ENCODE measurements around the gene SSR2.
"Not testable (repeated sequence)": the region's sequence is repeated elsewhere in the genome, so short reads cannot be mapped to it uniquely, and the experiment has no call there.

The SSR2 gene

DNA sequence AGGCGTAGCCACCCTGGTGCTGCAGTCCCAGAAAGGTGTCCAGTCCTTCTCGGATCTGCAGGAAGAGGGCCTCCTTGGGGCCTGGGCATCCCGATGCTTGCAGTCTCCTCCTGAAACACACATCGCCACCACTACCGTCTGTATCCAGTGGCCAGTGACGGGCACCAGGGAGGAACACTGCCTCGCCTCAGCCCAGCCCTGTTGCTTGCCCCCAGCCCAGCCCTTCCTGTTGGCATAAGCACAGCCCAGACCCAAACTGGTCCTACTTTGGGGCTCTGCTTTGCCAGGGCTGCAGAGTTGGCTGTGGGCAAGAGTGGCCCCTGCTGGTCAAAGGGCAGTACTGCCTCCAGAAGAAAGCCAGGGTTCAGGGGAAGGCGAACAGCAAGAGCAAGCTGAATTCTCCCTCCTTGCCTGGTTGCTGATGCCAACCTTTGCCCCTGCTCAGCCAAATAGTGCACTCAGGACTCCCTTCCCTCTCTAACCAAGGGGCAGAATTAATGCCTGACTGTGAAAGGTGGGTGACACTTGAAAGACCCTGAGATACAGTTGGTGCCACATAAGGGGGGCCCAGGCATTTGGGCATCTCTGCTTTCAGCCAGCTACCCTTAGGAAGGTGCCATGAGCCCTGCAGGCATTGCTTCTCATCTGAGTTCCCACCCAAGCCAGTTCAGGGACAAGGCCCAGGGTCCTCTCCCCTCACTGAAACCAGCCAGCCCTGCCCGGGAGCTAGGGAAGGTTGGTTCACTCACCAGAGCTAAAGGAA is 31.3 kb downstream of the SSR2 start:
- no peak overlapping the region for H3K4me3 ChIP-seq (replicated peaks; ENCODE audit: low read depth, low read length)
- TF ChIP-seq, protein P1, sequence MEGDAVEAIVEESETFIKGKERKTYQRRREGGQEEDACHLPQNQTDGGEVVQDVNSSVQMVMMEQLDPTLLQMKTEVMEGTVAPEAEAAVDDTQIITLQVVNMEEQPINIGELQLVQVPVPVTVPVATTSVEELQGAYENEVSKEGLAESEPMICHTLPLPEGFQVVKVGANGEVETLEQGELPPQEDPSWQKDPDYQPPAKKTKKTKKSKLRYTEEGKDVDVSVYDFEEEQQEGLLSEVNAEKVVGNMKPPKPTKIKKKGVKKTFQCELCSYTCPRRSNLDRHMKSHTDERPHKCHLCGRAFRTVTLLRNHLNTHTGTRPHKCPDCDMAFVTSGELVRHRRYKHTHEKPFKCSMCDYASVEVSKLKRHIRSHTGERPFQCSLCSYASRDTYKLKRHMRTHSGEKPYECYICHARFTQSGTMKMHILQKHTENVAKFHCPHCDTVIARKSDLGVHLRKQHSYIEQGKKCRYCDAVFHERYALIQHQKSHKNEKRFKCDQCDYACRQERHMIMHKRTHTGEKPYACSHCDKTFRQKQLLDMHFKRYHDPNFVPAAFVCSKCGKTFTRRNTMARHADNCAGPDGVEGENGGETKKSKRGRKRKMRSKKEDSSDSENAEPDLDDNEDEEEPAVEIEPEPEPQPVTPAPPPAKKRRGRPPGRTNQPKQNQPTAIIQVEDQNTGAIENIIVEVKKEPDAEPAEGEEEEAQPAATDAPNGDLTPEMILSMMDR (IDR thresholded peaks at IDR 0.05; ENCODE audit: insufficient read depth, low read length, poor library complexity, severe bottlenecking): peak; percentile 97
- no peaks in the 10 kb centered on the region for H3K36me3 ChIP-seq (ENCODE audit: control insufficient read depth, insufficient read depth, low read length)
- peak; percentile 79 for DNase-seq (ENCODE audit: extremely low read depth, insufficient read length)
- no peaks in the 10 kb centered on the region for H3K27me3 ChIP-seq (replicated peaks; ENCODE audit: control insufficient read depth, insufficient read depth, low read length)

DNA sequence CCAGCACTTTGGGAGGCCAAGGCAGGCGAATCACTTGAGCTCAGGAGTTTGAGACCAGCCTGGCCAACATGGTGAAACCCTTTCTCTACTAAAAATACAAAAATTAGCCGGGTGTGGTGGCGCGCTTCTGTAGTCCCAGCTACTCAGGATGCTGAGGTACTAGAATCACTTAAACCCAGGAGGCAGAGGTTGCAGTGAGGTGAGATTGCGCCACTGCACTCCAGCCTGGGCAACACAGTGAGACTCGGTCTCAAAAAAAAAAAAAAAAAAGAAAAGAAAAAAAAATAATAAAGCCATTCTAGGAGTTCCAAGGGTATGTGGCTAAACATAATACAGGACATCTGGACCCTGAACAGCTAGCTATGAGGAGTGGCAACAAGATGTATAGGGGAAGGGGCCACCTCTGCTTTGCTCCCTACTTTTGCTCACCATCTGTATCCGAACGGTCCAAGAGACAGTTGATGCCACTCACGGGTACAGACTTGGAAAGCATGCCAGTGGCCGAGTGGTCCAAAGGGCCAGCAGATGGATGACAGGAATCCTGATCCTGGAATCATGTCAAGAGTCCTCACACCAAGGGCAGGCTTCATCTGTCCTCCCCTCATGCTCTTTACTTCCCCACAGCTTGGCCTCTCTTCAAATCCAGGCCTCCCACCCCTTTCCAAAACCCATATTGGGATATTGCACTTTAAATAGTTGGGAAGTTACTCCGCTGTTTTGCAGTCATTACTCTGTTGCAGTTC is 35.7 kb downstream of the SSR2 start:
- H3K27me3 ChIP-seq (replicated peaks; ENCODE audit: control insufficient read depth, insufficient read depth, low read length); DNase-seq (ENCODE audit: extremely low read depth, insufficient read length); H3K4me3 ChIP-seq (replicated peaks; ENCODE audit: low read depth, low read length); H3K36me3 ChIP-seq (ENCODE audit: control insufficient read depth, insufficient read depth, low read length): not testable (repeated sequence)

DNA sequence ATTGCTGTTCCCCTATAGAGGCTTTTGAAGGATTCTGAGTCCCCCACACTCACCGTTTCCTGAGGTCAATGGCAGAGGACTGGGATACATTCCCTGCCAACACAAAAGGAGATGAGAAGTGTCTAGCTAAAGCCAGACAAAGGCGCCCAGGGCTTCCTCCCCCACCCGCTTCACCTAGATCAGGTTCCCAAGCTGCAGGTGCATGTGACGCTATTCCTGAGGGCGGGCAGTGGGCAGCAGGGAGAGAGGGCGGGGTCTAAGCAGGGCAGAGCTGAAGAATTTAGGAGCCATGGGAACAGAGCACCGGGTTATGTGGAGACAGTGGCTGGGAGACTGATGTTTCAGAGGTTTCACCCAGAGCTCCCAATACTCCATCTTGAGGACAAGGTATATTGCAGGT is 36.4 kb downstream of the SSR2 start:
- Histone ChIP-seq H3K4me3 (replicated peaks; ENCODE audit: low read depth, low read length) (no peak overlapping the region), H3K36me3 (ENCODE audit: control insufficient read depth, insufficient read depth, low read length) (no peaks in the 10 kb centered on the region; the same call in 1 of the 2 replicates), H3K27me3 (replicated peaks; ENCODE audit: control insufficient read depth, insufficient read depth, low read length) (no peaks in the 10 kb centered on the region)
- DNase-seq (ENCODE audit: extremely low read depth, insufficient read length): no peak
- TF ChIP-seq, protein P1 (IDR thresholded peaks at IDR 0.05; ENCODE audit: insufficient read depth, low read length, poor library complexity, severe bottlenecking): no peak

DNA sequence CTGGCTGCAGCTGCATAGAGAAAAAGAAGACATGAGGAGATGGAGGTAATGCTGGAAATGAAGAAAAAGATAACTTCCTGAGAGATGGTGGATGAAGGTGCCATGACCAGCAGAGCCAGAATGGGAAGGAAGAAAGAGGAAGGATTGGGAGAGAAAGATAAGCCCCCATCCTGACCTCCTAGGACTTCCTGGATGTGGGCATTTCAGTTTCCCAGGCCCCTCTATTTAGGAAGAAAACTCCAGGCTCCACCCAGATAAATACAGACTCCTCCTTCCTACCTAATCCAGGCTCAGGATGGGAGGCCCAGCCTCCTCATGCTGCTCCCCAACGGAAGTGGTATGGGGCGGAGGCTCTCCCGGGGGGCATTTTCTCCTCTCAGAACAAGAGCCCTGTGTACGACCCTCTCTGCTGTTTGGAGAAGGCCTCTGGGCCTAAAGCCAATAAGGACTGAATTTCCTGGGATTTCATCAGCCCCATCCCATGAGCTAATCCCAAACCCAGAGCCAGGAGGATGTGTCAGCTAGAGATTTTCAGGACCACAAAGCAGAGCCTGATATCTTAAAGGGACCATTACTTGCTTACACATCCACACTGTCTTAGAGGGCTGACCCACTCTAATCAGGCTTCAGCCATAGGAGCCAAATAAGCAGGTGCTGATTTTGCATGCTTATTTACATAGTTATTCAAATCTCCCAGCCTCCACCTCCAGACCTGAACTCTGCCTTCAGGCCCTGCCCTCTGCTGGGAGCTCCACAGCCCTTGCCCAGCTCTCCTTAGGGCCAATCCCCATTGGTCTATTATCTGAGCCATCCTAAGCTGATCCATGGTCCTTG is 37.3 kb downstream of the SSR2 start:
- DNase-seq (ENCODE audit: extremely low read depth, insufficient read length): no peak
- no peaks in the 10 kb centered on the region; the same call in 1 of the 2 replicates for H3K36me3 ChIP-seq (ENCODE audit: control insufficient read depth, insufficient read depth, low read length)
- H3K4me3 ChIP-seq (replicated peaks; ENCODE audit: low read depth, low read length): no peak overlapping the region
- no peaks in the 10 kb centered on the region for H3K27me3 ChIP-seq (replicated peaks; ENCODE audit: control insufficient read depth, insufficient read depth, low read length)
- TF ChIP-seq, protein P1 (IDR thresholded peaks at IDR 0.05; ENCODE audit: insufficient read depth, low read length, poor library complexity, severe bottlenecking): peak; percentile 39

DNA sequence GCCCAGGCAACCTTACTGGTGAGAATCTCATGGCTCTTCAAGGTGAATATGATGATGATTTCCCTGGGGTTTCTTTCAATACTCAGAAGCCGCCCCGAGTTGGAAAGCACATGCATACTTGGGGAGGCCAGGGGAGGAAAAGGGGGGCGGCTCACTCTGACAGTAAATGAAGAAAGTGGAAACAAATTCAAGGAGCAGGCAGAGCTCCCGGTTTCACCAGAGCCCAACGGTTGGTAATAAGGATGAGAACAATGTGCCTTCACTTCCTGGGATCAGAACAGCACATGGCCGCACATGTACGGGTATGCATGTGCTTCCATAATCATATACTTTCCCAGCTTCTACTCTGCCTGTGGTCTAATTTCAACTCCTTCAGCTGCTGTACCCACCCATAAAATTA is 38.6 kb downstream of the SSR2 start:
- no peak for DNase-seq (ENCODE audit: extremely low read depth, insufficient read length)
- peak overlapping the region; percentile 94 for H3K4me3 ChIP-seq (replicated peaks; ENCODE audit: low read depth, low read length)
- no peaks in the 10 kb centered on the region; the same call in 1 of the 2 replicates for H3K36me3 ChIP-seq (ENCODE audit: control insufficient read depth, insufficient read depth, low read length)
- TF ChIP-seq, protein P1 (IDR thresholded peaks at IDR 0.05; ENCODE audit: insufficient read depth, low read length, poor library complexity, severe bottlenecking): no peak
- no peaks in the 10 kb centered on the region for H3K27me3 ChIP-seq (replicated peaks; ENCODE audit: control insufficient read depth, insufficient read depth, low read length)
